Glutamatergic neuron (in vitro differentiated cells): ENCODE results near the gene PSME1. TPM values are rescaled to one million over a fixed set of nuclear protein-coding genes. Genes with fewer than 3 reads are reported as not detected.
A peak's percentile ranks its signal among the peaks of the same experiment; 100 is the strongest.

Experiments
- DNase-seq: peaks from one replicate; pipeline ENCODE4 v3.0.0; 2022
- H3K27ac Mint-ChIP-seq: one replicate; pipeline ENCODE4 v1.8.0; 2020; ENCODE audit warnings: mild to moderate bottlenecking, mixed read lengths, inconsistent platforms; ENCODE audit not compliant: unreplicated experiment
- H3K27me3 Mint-ChIP-seq: one replicate; pipeline ENCODE4 v1.8.0; 2020; ENCODE audit warnings: mild to moderate bottlenecking, moderate library complexity, mixed read lengths, inconsistent platforms; ENCODE audit not compliant: unreplicated experiment
- H3K36me3 Mint-ChIP-seq: one replicate; pipeline ENCODE4 v1.8.0; 2020; ENCODE audit warnings: mild to moderate bottlenecking, mixed read lengths, inconsistent platforms; ENCODE audit not compliant: unreplicated experiment
- H3K4me1 Mint-ChIP-seq: one replicate; pipeline ENCODE4 v1.8.0; 2020; ENCODE audit warnings: mild to moderate bottlenecking, low read depth, mixed read lengths, inconsistent platforms; ENCODE audit not compliant: unreplicated experiment
- H3K4me3 Mint-ChIP-seq: one replicate; pipeline ENCODE4 v1.8.0; 2020; ENCODE audit warnings: mild to moderate bottlenecking, mixed read lengths, inconsistent platforms; ENCODE audit not compliant: unreplicated experiment
- H3K9me3 Mint-ChIP-seq: one replicate; pipeline ENCODE4 v1.8.0; 2020; ENCODE audit warnings: mild to moderate bottlenecking, moderate library complexity, mixed read lengths, inconsistent platforms; ENCODE audit not compliant: unreplicated experiment
- total RNA-seq: library from RNA; stranded (reverse); fragmentation: NEBNext Ultra II Directional; extraction: Animal tissue kit (Norgen Biotek cat#: 25700); gene quantifications from one replicate; pipeline ENCODE4 v1.2.1, GENCODE V29; 2021; ENCODE audit not compliant: unreplicated experiment
- TF ChIP-seq, protein P1 (sequence below): fragments of 200-600 bp; sonication (generic); IDR thresholded peaks from one replicate; pipeline ENCODE4 v1.5.0; 2021; ENCODE audit not compliant: partially characterized antibody, unreplicated experiment

PSME1 gene
- total RNA-seq, 1 donor from 2014 or later: 35.7 TPM

DNA sequence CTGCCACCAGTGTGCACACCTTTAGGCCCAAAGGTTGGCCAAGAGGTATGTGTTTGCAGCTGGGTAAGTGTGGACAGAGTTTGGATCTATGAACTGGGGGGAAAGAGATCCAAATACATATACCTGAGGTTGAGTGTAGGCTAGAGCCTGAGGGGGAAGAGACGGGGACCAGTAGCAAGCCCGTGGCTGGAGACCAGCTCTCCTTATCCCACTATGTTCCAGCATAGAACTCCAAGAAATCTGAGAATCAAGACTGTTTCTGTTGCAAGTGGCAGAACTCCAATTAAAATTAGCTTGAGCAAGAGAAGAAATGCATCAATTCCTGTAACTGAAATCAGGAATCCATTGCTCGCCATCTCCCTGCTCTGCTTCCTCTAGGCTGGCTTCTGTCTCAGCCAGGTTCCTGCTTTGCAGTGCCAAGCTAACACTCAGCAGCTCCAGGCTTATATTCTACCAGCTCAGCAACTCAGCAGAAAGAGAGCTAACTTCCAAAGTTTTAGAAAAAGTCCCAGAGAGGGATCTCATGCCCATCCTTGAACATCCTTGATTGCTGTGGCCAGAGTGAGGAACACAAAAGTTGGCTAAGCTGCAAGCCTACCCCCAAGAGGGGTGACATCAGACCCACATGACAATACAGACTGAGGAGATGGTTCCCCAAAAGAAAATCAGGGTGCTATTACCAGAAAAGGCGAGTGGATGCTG, 43.3 kb upstream of the PSME1 start:
- Mint-ChIP-seq H3K9me3 (peaks cover 12% of the 10 kb centered on the region), H3K36me3 (no peaks in the 10 kb centered on the region), H3K27ac (peak overlapping the region; percentile 94), H3K27me3 (peaks cover 14% of the 10 kb centered on the region), H3K4me1 (peaks cover 29% of the 10 kb centered on the region), H3K4me3 (peak overlapping the region; percentile 82)
- no peak for DNase-seq
- TF ChIP-seq, protein P1, sequence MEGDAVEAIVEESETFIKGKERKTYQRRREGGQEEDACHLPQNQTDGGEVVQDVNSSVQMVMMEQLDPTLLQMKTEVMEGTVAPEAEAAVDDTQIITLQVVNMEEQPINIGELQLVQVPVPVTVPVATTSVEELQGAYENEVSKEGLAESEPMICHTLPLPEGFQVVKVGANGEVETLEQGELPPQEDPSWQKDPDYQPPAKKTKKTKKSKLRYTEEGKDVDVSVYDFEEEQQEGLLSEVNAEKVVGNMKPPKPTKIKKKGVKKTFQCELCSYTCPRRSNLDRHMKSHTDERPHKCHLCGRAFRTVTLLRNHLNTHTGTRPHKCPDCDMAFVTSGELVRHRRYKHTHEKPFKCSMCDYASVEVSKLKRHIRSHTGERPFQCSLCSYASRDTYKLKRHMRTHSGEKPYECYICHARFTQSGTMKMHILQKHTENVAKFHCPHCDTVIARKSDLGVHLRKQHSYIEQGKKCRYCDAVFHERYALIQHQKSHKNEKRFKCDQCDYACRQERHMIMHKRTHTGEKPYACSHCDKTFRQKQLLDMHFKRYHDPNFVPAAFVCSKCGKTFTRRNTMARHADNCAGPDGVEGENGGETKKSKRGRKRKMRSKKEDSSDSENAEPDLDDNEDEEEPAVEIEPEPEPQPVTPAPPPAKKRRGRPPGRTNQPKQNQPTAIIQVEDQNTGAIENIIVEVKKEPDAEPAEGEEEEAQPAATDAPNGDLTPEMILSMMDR: no peak

DNA sequence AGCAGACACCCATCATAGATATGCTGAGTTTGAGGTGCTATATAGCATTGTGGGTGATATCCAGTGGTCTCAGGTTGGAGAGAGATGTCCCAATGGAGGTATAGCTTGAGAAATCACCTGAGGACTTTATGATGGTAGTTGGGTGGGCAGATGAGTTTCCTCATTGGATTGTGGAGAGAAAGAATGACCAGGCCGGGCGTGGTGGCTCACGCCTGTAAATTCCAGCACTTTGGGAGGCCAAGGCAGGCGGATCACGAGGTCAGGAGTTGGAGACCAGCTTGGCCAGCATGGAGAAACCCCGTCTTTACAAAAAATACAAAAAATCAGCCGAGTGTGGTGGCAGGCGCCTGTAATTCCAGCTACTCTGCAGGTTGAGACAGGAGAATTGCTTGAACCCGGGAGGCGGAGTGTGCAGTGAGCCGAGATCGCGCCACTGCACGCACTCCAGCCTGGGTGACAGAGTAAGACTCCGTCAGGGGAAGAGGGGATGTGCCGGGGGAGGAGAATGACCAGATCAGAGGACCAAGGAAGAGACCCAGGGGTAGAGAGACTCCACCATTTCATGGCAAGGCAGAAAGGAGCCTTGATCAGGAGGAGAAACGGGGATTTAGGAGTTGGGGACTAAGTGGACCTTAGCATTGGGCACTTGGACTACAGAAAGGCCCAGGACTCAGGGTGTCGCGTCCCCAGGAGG, 42.6 kb upstream of the PSME1 start:
- peaks cover 14% of the 10 kb centered on the region for H3K27me3 Mint-ChIP-seq
- H3K4me1 Mint-ChIP-seq: peaks cover 29% of the 10 kb centered on the region
- H3K27ac Mint-ChIP-seq: peak overlapping the region; percentile 94
- H3K36me3 Mint-ChIP-seq: no peaks in the 10 kb centered on the region
- no peak for DNase-seq
- H3K4me3 Mint-ChIP-seq: peak overlapping the region; percentile 82
- TF ChIP-seq, protein P1: no peak
- peaks cover 12% of the 10 kb centered on the region for H3K9me3 Mint-ChIP-seq

DNA sequence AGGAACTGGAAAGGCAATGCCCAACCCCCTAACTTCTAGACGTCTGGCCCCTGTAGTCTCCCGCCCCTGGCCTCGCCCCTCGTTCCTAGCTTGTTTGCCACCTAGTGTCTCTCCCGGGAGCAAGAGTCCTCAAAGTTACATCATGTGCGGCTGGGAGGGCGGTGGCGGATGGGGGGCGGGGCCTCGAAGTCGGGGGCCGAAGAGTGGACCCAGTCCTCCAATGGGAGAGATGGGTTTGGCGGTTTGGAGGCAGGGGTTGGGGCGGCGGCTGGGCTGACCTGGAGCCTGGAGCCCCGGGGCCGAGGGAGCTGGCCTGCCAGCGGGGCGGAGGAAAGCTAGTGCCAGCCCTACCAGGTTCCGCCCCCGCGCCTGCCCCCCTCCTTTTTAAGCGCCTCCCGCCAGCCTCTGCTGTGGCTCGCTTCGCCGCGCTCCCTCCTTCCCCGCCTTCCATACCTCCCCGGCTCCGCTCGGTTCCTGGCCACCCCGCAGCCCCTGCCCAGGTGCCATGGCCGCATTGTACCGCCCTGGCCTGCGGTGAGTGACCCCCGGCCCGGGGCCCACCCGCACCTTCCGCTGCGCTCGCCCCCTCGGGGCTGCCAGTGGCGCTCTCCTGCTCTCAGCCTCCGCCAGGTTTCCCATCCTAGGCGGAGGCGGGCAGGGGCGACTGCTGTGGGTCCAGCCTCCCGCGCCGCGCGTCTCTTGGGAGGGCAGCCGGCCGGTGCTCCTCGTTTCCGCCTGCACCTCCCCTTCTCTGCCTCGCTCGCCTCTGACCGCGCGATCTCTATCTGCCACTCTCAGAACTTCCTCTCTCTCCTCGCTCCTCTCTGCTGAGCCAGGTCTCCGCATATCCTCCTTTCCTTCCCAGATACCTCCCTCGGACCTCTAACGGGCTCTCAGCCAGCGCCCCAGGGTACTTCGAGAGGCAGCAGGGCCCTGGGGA, 41.8 kb upstream of the PSME1 start, which contains the start of gene PCK2:
Gene PCK2 (plus strand): TSS at position 411 of the 940 bp plus-strand sequence. CDS start 95 bp downstream, at position 506.
- TF ChIP-seq, protein P1: no peak
- H3K36me3 Mint-ChIP-seq: no peaks in the 10 kb centered on the region

DNA sequence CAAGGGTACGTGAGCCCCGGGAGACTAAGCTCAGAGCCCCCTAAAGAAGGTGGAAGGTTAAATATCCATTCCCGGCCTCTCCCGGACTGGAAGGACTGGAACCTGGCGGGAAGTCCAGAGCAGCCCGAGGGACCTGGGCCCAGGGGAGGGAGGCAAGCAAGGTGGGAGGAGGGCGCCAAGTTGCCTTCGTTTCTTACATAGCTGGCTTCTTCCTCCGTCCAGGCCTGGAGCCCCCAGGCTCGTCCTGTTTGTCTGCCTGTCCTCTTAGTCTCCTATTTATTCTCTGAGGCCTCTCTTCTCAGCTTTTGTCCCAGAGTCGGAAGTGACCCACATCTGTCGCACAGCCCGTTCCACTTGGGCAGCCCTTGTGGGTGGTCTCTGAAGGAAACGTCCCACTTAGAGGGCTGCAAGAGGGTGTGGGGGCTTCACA, 41.1 kb upstream of the PSME1 start:
- TF ChIP-seq, protein P1: no peak
- DNase-seq: no peak
- peaks cover 12% of the 10 kb centered on the region for H3K9me3 Mint-ChIP-seq
- peaks cover 24% of the 10 kb centered on the region for H3K4me1 Mint-ChIP-seq
- H3K4me3 Mint-ChIP-seq: peak overlapping the region; percentile 100
- H3K27me3 Mint-ChIP-seq: peaks cover 14% of the 10 kb centered on the region
- peak overlapping the region; percentile 98 for H3K27ac Mint-ChIP-seq
- no peaks in the 10 kb centered on the region for H3K36me3 Mint-ChIP-seq

More for the DNA sequence above, 41.8 kb upstream of the PSME1 start, which contains the start of gene PCK2:
- peaks cover 29% of the 10 kb centered on the region for H3K4me1 Mint-ChIP-seq
- peak within 1 kb of the TSS; percentile 98 for H3K27ac Mint-ChIP-seq
- peak within 1 kb of the TSS; percentile 100 for H3K4me3 Mint-ChIP-seq
- peaks cover 14% of the 10 kb centered on the region for H3K27me3 Mint-ChIP-seq
- peak; percentile 89 for DNase-seq
- H3K9me3 Mint-ChIP-seq: peaks cover 12% of the 10 kb centered on the region
